AG10803 (cell line): ENCODE measurements around the gene PRLH.

Experiments used
- DNase-seq: peaks from one replicate; pipeline ENCODE4 v3.0.0; 2010; ENCODE audit warnings: low read depth
- H3K4me3 ChIP-seq: 2 replicates; pipeline ENCODE4 v1.5.1; 2011; ENCODE audit warnings: mild to moderate bottlenecking, low read length, control low read depth
- TF ChIP-seq, protein P1 (sequence below): conservative IDR thresholded peaks from 2 replicates; pipeline ENCODE4 v1.5.1; 2011; ENCODE audit warnings: mild to moderate bottlenecking, low read length, control low read depth, inconsistent platforms

Gene PRLH

DNA sequence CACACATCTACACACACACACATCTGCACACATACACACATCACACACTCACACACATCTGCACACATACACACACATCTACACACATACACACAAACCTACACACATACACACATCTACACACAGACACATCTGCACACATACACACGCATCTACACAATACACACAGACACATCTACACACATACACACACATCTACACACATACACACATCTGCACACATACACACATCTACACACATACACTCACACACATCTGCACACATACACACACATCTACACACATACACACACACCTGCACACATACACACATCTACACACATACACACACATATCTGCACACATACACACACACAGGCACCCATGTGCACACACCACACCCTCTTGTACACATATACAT is 400 bp upstream of the PRLH start:
- TF ChIP-seq, protein P1, sequence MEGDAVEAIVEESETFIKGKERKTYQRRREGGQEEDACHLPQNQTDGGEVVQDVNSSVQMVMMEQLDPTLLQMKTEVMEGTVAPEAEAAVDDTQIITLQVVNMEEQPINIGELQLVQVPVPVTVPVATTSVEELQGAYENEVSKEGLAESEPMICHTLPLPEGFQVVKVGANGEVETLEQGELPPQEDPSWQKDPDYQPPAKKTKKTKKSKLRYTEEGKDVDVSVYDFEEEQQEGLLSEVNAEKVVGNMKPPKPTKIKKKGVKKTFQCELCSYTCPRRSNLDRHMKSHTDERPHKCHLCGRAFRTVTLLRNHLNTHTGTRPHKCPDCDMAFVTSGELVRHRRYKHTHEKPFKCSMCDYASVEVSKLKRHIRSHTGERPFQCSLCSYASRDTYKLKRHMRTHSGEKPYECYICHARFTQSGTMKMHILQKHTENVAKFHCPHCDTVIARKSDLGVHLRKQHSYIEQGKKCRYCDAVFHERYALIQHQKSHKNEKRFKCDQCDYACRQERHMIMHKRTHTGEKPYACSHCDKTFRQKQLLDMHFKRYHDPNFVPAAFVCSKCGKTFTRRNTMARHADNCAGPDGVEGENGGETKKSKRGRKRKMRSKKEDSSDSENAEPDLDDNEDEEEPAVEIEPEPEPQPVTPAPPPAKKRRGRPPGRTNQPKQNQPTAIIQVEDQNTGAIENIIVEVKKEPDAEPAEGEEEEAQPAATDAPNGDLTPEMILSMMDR = no peak
- H3K4me3 ChIP-seq = no peak overlapping the region
- no peak for DNase-seq

DNA sequence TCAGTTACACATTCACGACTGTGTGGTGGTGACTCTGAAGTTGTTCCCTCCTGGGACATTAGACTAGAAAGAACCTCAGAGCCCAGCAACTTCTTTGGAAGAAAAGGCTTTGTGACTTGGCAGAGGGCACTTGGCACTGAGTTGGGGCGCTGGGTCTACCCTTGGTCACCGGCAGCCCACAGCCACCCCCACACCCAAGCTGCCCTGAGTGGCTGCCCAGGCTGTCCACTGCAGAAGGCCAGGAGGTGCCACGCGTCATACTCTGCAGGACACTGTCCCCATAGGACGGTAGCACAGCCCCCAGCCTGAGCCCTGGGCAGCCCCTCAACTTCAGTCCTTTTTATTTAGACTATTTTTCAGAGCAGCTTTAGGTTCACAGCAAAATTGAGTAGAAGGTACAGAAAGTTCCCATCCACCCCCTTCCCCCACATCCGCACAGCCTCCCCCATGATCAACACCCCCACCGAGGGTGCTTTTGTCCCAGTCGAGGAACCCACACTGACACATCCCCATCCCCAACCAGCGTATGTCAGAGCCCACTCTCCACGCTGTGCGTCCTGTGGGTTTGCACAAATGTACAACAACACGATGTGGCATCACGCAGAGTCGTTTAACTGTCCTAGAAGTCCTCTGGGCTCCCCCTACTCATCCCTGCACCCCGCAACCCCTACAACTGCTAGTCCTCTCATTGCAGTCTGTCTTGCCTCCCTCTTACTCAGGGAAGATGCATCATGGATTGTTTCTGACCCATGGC is 1.1 kb downstream of the PRLH start:
- TF ChIP-seq, protein P1 = no peak
- no peak for DNase-seq
- no peak overlapping the region for H3K4me3 ChIP-seq

GRCh38 chr2:237568121-237568660 is 1.8 kb downstream of the PRLH start:
- TF ChIP-seq, protein P1 = no peak
- H3K4me3 ChIP-seq = no peak overlapping the region
- DNase-seq = no peak

GRCh38 chr2:237569041-237569440 is 2.7 kb downstream of the PRLH start:
- DNase-seq = no peak
- TF ChIP-seq, protein P1 = no peak
- H3K4me3 ChIP-seq = no peak overlapping the region

GRCh38 chr2:237569896-237570295 is 3.5 kb downstream of the PRLH start:
- no peak overlapping the region for H3K4me3 ChIP-seq
- no peak for DNase-seq
- TF ChIP-seq, protein P1 = no peak

GRCh38 chr2:237570776-237571335 is 4.5 kb downstream of the PRLH start:
- TF ChIP-seq, protein P1 = no peak
- H3K4me3 ChIP-seq = no peak overlapping the region
- no peak for DNase-seq

DNA sequence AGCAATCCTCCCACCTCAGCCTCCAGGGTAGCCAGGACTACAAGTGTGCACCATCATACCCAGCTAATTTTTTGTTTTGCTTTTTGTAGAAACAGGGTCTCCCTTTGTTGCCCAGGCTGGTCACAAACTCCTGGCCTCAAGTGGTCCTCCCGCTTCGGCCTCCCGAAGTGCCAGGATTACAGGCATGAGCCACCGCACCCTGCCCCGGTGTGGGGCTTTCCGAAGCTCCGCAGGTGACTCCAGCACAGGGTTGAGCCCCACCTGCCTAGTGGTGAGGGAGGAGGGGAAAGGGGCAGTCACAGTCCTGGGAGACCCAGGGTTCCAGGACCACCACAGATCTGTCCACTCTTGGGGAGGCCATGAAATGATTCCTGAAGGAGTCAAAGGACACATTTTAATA is 5.2 kb downstream of the PRLH start:
- H3K4me3 ChIP-seq = no peak overlapping the region

More for the DNA sequence above, 5.2 kb downstream of the PRLH start:
- TF ChIP-seq, protein P1 = no peak
- DNase-seq = no peak
